GM18870 (cell line): ENCODE results near the gene HOXD3.

ENCODE experiments used
- ATAC-seq: cut with Tn5 transposase; IDR thresholded peaks from one replicate; pipeline ENCODE4 v1.9.1; 2021; ENCODE audit warnings: moderate library complexity; ENCODE audit not compliant: unreplicated experiment

The HOXD3 gene

GRCh38 chr2:176156807-176157498, at the start of gene HOXD3:
HOXD3 (plus strand) TSS chr2:176157307; CDS start chr2:176169115, 11,808 bp downstream.
- no peak for ATAC-seq

- ATAC-seq = no peak
These were observed 49.4 kb upstream of the HOXD3 start for GRCh38 chr2:176107731-176108181.

GRCh38 chr2:176109192-176109901, 47.8 kb upstream of the HOXD3 start:
- ATAC-seq = no peak

- no peak for ATAC-seq
These were observed 47.2 kb upstream of the HOXD3 start for GRCh38 chr2:176109946-176110345.

- no peak for ATAC-seq
These were observed 46.4 kb upstream of the HOXD3 start for GRCh38 chr2:176110415-176111308.

GRCh38 chr2:176111309-176111663, 45.8 kb upstream of the HOXD3 start:
- no peak for ATAC-seq

- ATAC-seq = no peak
These were observed 45.2 kb upstream of the HOXD3 start for GRCh38 chr2:176111846-176112374.

- ATAC-seq = no peak
These were observed 44.5 kb upstream of the HOXD3 start for GRCh38 chr2:176112375-176113302.

GRCh38 chr2:176114120-176114929, 42.8 kb upstream of the HOXD3 start:
- ATAC-seq = no peak

GRCh38 chr2:176114930-176115625, 42.0 kb upstream of the HOXD3 start:
- no peak for ATAC-seq

GRCh38 chr2:176115883-176116813, 41.0 kb upstream of the HOXD3 start, which contains the start of gene HOXD10:
HOXD10 (plus strand) TSS chr2:176116778; CDS start chr2:176116834, 56 bp downstream.
- no peak for ATAC-seq

GRCh38 chr2:176117162-176117822, 39.8 kb upstream of the HOXD3 start:
- ATAC-seq = no peak

GRCh38 chr2:176117823-176118371, 39.2 kb upstream of the HOXD3 start:
- ATAC-seq = no peak

GRCh38 chr2:176118601-176119339, 38.3 kb upstream of the HOXD3 start:
- no peak for ATAC-seq

GRCh38 chr2:176120364-176121189, 36.5 kb upstream of the HOXD3 start:
- ATAC-seq = no peak
